Activated T-cell treated with anti-CD3 and anti-CD28 coated beads for 24 hours (primary cell): Measurements from ENCODE around the gene APEH.

Experiments used
- DNase-seq: peaks from one replicate; pipeline ENCODE4 v3.0.0-alpha.2; 2020; ENCODE audit warnings: low read depth

Gene APEH

GRCh38 chr3:49727924-49728361 lies 53.8 kb downstream of the APEH start:
- no peak for DNase-seq

DNA sequence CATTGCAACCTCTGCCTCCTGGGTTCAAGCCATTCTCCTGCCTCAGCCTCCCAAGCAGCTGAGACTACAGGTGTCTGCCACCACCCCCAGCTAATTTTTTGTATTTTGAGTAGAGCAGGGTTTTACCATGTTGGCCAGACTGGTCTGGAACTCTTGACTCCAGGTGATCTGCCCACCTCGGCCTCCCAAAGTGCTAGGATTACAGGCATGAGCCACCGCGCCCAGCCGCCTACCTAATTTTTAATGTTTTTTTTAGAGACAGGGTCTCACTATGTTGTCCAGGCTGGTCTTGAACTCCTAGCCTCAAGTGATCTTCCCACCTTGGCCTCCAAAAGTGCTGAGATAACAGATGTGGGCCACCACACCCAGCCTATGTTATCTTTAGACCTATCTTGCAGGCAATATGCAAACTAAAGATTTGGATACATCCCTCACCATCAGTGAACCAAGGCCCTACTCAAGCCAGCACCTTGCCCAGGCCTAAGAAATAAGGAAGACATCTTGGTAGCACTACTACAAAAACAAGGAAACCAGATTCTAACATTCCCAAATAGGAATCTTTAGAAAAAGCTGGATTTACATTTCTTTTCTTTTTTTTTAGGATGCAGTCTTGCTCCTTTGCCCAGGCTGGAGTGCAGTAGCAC lies 55.9 kb downstream of the APEH start:
- DNase-seq, result no peak

- DNase-seq, result no peak
These were observed 58.4 kb downstream of the APEH start for GRCh38 chr3:49732597-49732996.

GRCh38 chr3:49733551-49733950 lies 59.4 kb downstream of the APEH start:
- no peak for DNase-seq
